ENCODE data around the gene RAB33A.

DNA sequence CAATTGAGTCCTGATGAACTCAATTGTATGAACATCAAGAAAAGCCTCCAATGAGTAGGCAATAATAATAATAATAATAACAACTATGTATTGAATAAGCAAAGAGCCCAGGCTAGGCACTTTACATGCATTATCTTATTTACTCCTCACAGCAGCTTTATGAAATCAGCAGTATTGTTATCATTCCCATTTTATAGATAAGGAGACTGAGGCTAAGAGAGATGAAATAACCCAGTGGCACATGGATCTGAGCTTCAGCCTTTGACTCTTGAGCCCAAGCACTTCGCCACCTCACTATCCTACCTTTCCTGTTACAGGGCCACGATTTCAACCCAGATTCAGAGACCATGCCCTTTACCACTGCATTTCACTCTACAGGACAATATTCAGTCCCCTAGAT lies 3.2 kb downstream of the RAB33A start:
- no peak for TF ChIP-seq GATA3 (IDR thresholded peaks at IDR 0.05; ENCODE audit: low read depth, low read length)
- TF ChIP-seq GATA2 (IDR thresholded peaks at IDR 0.05; ENCODE audit: low read depth, low read length), result no peak
